Measurements from ENCODE around the gene CCDC192. TPM values are rescaled to one million over a fixed set of nuclear protein-coding genes. Genes with fewer than 3 reads are reported as not detected.

CCDC192 gene
- polyA plus RNA-seq, 3 donors from 2014 or later, result not detected

DNA sequence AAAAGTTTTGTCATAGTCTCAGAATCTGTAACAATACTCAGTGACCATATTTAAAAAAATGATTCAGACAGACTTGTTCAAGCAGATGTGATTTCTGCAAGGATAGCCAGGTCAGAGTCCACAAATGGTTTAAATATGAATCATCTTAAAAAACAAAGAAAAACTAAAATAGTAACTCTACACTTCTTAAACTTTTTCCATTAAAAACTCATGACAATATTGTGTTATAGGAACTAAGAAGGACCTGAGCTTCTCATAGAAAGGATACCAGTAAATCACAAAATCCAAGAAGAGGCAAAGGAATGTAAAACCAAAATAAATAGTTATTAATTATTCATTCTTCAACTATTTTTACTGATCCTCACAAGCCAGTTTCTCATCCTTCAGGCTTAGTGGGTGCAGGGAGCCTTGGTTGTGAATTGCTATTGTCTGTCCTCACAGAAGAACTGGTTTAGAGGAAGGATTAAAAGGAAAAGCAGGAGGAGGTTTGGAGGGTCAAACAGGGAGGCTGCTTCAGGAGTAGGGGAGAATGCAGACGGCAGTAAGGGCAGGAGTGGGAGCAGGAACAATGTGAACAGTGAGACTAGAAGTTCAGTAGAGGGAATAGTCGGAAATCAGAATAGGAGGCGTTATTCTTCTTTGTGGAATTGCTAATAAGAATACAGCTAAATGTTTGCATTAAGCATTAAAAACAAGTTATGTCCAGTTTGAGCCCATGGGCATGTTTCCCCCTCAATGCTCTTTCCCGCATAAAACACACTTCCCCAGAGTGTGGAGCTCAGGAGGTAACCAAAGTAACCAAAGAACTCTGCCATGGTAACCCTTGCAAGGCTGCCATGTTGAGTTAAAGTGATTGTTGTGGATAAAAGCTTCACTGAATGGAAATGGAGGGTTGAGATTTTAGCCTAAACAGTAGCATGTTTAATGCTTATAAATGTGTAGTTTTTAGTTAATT is 110.7 kb downstream of the CCDC192 start:
- H3K36me3 Mint-ChIP-seq, result no peaks in the 10 kb centered on the region
- H3K27ac Mint-ChIP-seq, result no peak overlapping the region
- H3K9me3 Mint-ChIP-seq, result peaks cover 0 to 3% (median 0%) of the 10 kb centered on the region in 6 donors
- peaks cover 0 to 10% (median 4%) of the 10 kb centered on the region in 3 donors for H3K27me3 Mint-ChIP-seq (ENCODE audit: low read depth in 3 of 3)
- H3K4me3 Mint-ChIP-seq, result no peak overlapping the region
- H3K4me1 Mint-ChIP-seq, result no peaks in the 10 kb centered on the region
- no peak for DNase-seq

DNA sequence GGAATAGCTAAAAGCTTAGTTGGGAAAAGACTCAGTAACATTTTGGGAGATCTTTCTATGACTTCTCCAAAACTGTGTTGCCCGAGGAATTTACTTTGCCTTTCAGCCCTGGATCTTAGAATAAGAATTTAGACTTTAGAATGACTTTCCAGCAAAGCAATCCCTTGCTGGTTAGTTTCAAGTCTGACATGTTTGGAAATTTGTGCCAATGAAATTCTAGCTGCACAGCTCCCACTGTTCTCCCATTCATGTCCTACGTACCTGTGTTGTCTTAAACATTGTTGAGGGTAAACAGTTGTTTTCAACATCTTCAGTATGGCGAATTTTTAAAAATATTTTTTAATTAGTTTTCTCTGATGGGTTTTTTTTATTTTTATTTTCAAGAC is 111.4 kb downstream of the CCDC192 start:
- Mint-ChIP-seq H3K36me3 (no peaks in the 10 kb centered on the region), H3K4me3 (no peak overlapping the region), H3K9me3 (peaks cover 0 to 3% (median 0%) of the 10 kb centered on the region in 6 donors), H3K27ac (no peak overlapping the region), H3K27me3 (ENCODE audit: low read depth in 3 of 3) (peaks cover 0 to 10% (median 4%) of the 10 kb centered on the region in 3 donors), H3K4me1 (no peaks in the 10 kb centered on the region)
- DNase-seq, result no peak

- H3K9me3 Mint-ChIP-seq, result peaks cover 0 to 1% (median 0%) of the 10 kb centered on the region in 6 donors
- no peak overlapping the region for H3K4me3 Mint-ChIP-seq
- peaks cover 0 to under 1% (median 0%) of the 10 kb centered on the region in 3 donors for H3K27me3 Mint-ChIP-seq (ENCODE audit: low read depth in 3 of 3)
- no peak for DNase-seq
- H3K36me3 Mint-ChIP-seq, result no peaks in the 10 kb centered on the region
- H3K27ac Mint-ChIP-seq, result no peak overlapping the region
- H3K4me1 Mint-ChIP-seq, result no peaks in the 10 kb centered on the region
Observed at GRCh38 chr5:127820910-127821553, 117.8 kb downstream of the CCDC192 start.

DNA sequence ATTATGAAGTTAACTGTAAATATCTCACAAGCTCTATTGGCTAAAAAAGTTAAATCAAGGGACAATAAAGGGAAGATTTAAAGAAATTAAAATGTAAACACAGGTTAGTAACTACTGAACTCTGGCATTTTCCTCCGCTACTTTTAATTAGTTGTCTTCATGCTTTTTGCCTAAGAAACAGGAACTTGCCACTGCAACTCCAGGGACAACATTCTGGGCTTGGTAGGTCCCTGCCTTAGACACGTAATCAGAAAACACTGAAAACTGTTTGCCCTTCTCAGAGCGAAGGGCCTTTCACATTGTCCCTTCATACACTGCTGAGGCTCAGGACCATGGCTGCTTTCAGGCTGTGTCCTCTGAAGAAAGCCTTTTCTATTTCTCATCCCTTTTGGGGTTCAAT is 118.7 kb downstream of the CCDC192 start:
- no peak overlapping the region for H3K4me3 Mint-ChIP-seq
- no peaks in the 10 kb centered on the region for H3K27me3 Mint-ChIP-seq (ENCODE audit: low read depth in 3 of 3)
- H3K27ac Mint-ChIP-seq, result no peak overlapping the region
- no peaks in the 10 kb centered on the region for H3K4me1 Mint-ChIP-seq
- H3K9me3 Mint-ChIP-seq, result peaks cover 0 to 4% (median 0%) of the 10 kb centered on the region in 6 donors
- no peaks in the 10 kb centered on the region for H3K36me3 Mint-ChIP-seq
- DNase-seq, result no peak

- H3K4me1 Mint-ChIP-seq, result no peaks in the 10 kb centered on the region
- DNase-seq, result no peak
- H3K27ac Mint-ChIP-seq, result no peak overlapping the region
- H3K4me3 Mint-ChIP-seq, result no peak overlapping the region
- H3K9me3 Mint-ChIP-seq, result peaks cover 0 to 4% (median 0%) of the 10 kb centered on the region in 6 donors
- H3K36me3 Mint-ChIP-seq, result no peaks in the 10 kb centered on the region
- H3K27me3 Mint-ChIP-seq (ENCODE audit: low read depth in 3 of 3), result peaks cover 0 to 3% (median 2%) of the 10 kb centered on the region in 3 donors
Observed at GRCh38 chr5:127824126-127824525, 120.9 kb downstream of the CCDC192 start.

GRCh38 chr5:127826011-127826410 is 122.8 kb downstream of the CCDC192 start:
- no peaks in the 10 kb centered on the region for H3K4me1 Mint-ChIP-seq
- H3K4me3 Mint-ChIP-seq, result no peak overlapping the region
- peaks cover 0 to 3% (median 2%) of the 10 kb centered on the region in 3 donors for H3K27me3 Mint-ChIP-seq (ENCODE audit: low read depth in 3 of 3)
- no peak overlapping the region for H3K27ac Mint-ChIP-seq
- H3K9me3 Mint-ChIP-seq, result peaks cover 0 to 4% (median 0%) of the 10 kb centered on the region in 6 donors
- no peaks in the 10 kb centered on the region for H3K36me3 Mint-ChIP-seq
- DNase-seq, result no peak

- DNase-seq, result no peak
- H3K27me3 Mint-ChIP-seq (ENCODE audit: low read depth in 3 of 3), result peaks cover 0 to 3% (median 2%) of the 10 kb centered on the region in 3 donors
- no peak overlapping the region for H3K27ac Mint-ChIP-seq
- no peak overlapping the region for H3K4me3 Mint-ChIP-seq
- no peaks in the 10 kb centered on the region for H3K36me3 Mint-ChIP-seq
- H3K9me3 Mint-ChIP-seq, result peaks cover 0 to 4% (median 0%) of the 10 kb centered on the region in 6 donors
- H3K4me1 Mint-ChIP-seq, result no peaks in the 10 kb centered on the region
Observed at GRCh38 chr5:127827451-127827850, 124.3 kb downstream of the CCDC192 start.

- Mint-ChIP-seq H3K9me3 (peaks cover 0 to 4% (median 0%) of the 10 kb centered on the region in 6 donors), H3K4me1 (no peaks in the 10 kb centered on the region), H3K27ac (no peak overlapping the region), H3K36me3 (no peaks in the 10 kb centered on the region), H3K27me3 (ENCODE audit: low read depth in 3 of 3) (peaks cover 0 to 3% (median 2%) of the 10 kb centered on the region in 3 donors), H3K4me3 (no peak overlapping the region)
- DNase-seq, result no peak
Observed at GRCh38 chr5:127830157-127830556, 127.0 kb downstream of the CCDC192 start.

DNA sequence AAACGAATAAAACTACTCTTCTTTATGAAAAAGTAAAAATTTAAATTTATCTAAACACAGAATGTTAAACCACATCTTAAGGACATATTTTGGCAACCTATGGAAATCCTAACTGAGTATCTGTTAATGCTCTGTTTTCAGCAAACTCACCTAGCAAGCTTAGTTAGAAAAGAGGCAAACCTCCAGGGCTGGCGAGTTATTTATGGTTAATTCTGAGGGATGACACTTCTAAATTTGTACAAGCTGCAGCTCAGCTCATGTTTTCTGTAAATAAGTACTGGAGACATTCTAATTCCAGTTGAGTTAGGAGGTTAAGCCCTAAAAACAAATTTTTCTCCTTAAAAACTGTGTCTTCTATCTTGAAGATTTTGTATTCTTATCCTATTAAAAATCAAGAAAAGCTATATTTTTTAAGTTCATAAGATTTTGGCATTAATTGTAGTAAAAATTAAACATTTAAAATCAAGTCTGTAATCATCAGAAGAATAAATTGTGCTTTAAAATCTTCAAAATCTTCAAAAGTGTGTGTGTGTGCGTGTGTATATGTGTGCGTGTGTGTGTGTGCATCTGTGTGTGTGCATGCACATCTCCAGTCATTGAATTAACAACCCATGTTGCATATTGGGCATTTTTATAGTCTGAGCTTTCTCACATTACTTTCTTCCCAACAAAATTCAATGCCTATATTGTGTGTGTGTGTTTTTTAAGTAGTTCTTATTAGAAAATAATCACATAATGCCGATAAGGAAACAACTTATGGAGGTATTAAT is 127.8 kb downstream of the CCDC192 start:
- H3K4me3 Mint-ChIP-seq, result no peak overlapping the region
- H3K9me3 Mint-ChIP-seq, result peaks cover 0 to 3% (median 0%) of the 10 kb centered on the region in 6 donors
- no peaks in the 10 kb centered on the region for H3K36me3 Mint-ChIP-seq
- H3K4me1 Mint-ChIP-seq, result no peaks in the 10 kb centered on the region
- no peak for DNase-seq
- peaks cover 0 to 3% (median 2%) of the 10 kb centered on the region in 3 donors for H3K27me3 Mint-ChIP-seq (ENCODE audit: low read depth in 3 of 3)
- no peak overlapping the region for H3K27ac Mint-ChIP-seq

DNA sequence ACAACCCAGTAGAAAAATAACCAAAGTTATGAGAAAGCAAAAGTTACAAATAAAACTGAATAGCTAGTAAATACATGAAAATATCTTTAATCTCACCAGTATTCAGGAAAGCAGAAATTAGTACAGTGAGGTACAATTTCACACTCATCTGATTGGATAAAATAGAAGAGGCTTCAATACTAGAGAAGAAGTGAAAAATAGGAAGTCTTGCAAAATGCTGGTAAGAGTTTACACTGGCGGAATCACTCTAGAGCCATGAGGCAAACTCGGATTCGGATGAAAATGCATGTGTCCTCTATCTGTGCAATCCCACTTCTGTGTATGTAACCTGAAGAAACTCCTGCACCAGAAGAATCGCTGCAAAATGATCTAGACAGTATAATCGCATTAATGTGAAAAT is 128.9 kb downstream of the CCDC192 start:
- H3K36me3 Mint-ChIP-seq, result no peaks in the 10 kb centered on the region
- no peaks in the 10 kb centered on the region for H3K9me3 Mint-ChIP-seq
- H3K4me3 Mint-ChIP-seq, result no peak overlapping the region
- H3K27ac Mint-ChIP-seq, result no peak overlapping the region
- DNase-seq, result no peak
- peaks cover 0 to 7% (median 2%) of the 10 kb centered on the region in 3 donors for H3K27me3 Mint-ChIP-seq (ENCODE audit: low read depth in 3 of 3)
- H3K4me1 Mint-ChIP-seq, result no peaks in the 10 kb centered on the region

DNA sequence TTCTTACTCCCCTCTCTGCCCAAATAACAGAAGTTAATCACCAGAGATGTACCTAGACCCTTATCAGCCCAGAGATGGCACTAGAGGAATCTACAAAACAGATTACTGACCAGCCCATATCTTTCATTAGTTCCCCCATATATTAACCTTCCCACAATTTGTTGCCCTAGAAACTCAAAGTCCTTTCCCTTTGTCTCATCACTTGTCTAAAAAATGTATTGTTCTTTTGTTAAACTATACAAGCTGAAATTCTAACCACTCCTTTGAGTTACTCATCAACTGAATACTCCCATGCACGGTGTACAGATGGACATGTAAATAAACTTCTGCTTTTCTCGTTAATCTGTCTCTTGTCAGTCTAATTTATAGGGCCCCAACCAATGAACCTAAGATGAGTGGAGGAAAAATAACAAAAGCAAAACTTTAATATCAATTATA is 130.9 kb downstream of the CCDC192 start:
- no peak for DNase-seq
- Mint-ChIP-seq H3K4me1 (no peaks in the 10 kb centered on the region), H3K27me3 (ENCODE audit: low read depth in 3 of 3) (peaks cover 0 to 5% (median 0%) of the 10 kb centered on the region in 3 donors), H3K36me3 (no peaks in the 10 kb centered on the region), H3K27ac (no peak overlapping the region), H3K9me3 (no peaks in the 10 kb centered on the region), H3K4me3 (no peak overlapping the region)

- Mint-ChIP-seq H3K27ac (no peak overlapping the region), H3K9me3 (no peaks in the 10 kb centered on the region), H3K27me3 (ENCODE audit: low read depth in 3 of 3) (peaks cover 0 to 5% (median 0%) of the 10 kb centered on the region in 3 donors), H3K4me1 (no peaks in the 10 kb centered on the region), H3K36me3 (no peaks in the 10 kb centered on the region), H3K4me3 (no peak overlapping the region)
- no peak for DNase-seq
Observed at GRCh38 chr5:127834554-127834953, 131.4 kb downstream of the CCDC192 start.

- Mint-ChIP-seq H3K9me3 (no peaks in the 10 kb centered on the region), H3K27me3 (ENCODE audit: low read depth in 3 of 3) (peaks cover 0 to 5% (median 0%) of the 10 kb centered on the region in 3 donors), H3K4me3 (no peak overlapping the region), H3K4me1 (no peaks in the 10 kb centered on the region), H3K27ac (no peak overlapping the region), H3K36me3 (no peaks in the 10 kb centered on the region)
- DNase-seq, result no peak
Observed at GRCh38 chr5:127838661-127839060, 135.5 kb downstream of the CCDC192 start.

Measured in immature natural killer cell (primary cell).